Measurements from ENCODE around the gene ZNF503.

ZNF503 gene

DNA sequence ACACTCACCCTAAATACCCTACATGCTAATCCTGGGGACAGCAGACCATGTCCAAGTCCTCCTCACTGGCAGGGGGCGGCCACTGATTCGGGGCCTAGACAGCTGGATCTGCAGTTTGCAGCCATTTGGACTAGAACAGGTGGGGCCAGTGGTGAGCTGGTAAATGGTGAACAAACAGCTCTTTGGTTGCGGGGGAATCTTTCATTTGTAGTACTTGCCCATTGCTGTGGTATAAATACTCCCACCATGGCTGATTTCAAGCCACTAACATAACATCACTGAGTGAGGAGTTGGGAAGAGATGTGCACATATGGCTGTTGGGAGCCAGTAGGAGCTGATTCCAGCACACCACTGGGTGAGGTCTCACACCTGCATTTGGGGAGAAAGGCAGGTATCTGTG lies 13.5 kb downstream of the ZNF503 start:
- H3K4me1 ChIP-seq = no peaks in the 10 kb centered on the region
- H3K9me3 ChIP-seq = peaks cover 0 to 19% (median 11%) of the 10 kb centered on the region in 3 donors
- TF ChIP-seq, protein P1, sequence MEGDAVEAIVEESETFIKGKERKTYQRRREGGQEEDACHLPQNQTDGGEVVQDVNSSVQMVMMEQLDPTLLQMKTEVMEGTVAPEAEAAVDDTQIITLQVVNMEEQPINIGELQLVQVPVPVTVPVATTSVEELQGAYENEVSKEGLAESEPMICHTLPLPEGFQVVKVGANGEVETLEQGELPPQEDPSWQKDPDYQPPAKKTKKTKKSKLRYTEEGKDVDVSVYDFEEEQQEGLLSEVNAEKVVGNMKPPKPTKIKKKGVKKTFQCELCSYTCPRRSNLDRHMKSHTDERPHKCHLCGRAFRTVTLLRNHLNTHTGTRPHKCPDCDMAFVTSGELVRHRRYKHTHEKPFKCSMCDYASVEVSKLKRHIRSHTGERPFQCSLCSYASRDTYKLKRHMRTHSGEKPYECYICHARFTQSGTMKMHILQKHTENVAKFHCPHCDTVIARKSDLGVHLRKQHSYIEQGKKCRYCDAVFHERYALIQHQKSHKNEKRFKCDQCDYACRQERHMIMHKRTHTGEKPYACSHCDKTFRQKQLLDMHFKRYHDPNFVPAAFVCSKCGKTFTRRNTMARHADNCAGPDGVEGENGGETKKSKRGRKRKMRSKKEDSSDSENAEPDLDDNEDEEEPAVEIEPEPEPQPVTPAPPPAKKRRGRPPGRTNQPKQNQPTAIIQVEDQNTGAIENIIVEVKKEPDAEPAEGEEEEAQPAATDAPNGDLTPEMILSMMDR (IDR thresholded peaks at IDR 0.05) = no peak
- H3K4me3 ChIP-seq = no peak overlapping the region
- H3K27me3 ChIP-seq = no peaks in the 10 kb centered on the region
- no peak for DNase-seq
- H3K36me3 ChIP-seq = peaks cover 0 to 7% (median 0%) of the 10 kb centered on the region in 3 donors
- intact Hi-C loops (cut with DNase I; ENCODE audit: low total_unique reads) = no loop called here
- H3K27ac ChIP-seq = no peak overlapping the region

DNA sequence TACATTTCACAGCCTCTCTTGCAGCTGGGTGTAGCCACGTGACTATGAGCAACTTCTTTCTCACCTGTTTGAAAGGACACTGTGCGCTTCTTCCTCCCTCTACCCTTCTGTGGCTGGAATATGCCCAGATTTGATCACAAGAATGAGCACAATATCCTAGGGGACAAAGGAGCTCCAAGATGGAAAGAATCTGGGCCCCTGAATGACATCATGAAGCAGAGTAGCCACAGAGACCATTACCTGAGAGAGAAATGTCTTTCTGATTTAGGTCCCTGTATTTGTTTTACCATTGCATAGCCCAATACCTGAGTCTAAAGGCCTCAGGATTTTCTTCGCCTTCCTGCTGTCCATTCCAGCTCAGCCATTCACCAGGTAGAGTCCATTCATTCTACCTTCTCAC lies 15.4 kb downstream of the ZNF503 start:
- TF ChIP-seq, protein P1 (IDR thresholded peaks at IDR 0.05) = no peak
- Histone ChIP-seq H3K36me3 (peaks cover 0 to 7% (median 0%) of the 10 kb centered on the region in 3 donors), H3K4me3 (no peak overlapping the region), H3K27ac (no peak overlapping the region), H3K27me3 (no peaks in the 10 kb centered on the region), H3K9me3 (peaks cover 0 to 19% (median 11%) of the 10 kb centered on the region in 3 donors), H3K4me1 (no peaks in the 10 kb centered on the region)
- intact Hi-C loops (cut with DNase I; ENCODE audit: low total_unique reads) = no loop called here
- DNase-seq = no peak

DNA sequence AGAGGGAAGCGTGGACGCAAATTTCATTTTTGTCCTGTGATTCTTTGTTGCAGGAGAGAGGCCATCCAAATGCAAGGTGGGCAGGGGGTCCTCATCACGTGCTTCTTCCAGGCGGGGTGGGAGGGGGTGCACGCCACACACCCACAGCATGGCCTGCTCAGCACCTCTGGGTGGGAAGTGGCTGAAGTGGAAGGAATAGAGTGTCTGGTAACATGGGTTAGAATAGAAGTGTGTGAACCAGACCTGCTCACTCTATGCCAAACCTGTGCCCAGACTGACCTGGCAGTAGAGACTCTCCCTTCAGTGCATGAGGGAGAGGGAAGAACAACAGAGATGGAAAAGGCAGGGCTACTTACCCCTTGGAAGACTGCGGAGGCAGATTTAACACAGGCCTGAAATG lies 21.7 kb downstream of the ZNF503 start:
- intact Hi-C loops (cut with DNase I; ENCODE audit: low total_unique reads) = no loop called here
- H3K27ac ChIP-seq = no peak overlapping the region
- H3K36me3 ChIP-seq = no peaks in the 10 kb centered on the region
- TF ChIP-seq, protein P1 (IDR thresholded peaks at IDR 0.05) = no peak
- no peaks in the 10 kb centered on the region for H3K4me1 ChIP-seq
- H3K27me3 ChIP-seq = no peaks in the 10 kb centered on the region
- DNase-seq = no peak
- H3K4me3 ChIP-seq = no peak overlapping the region
- H3K9me3 ChIP-seq = no peaks in the 10 kb centered on the region

DNA sequence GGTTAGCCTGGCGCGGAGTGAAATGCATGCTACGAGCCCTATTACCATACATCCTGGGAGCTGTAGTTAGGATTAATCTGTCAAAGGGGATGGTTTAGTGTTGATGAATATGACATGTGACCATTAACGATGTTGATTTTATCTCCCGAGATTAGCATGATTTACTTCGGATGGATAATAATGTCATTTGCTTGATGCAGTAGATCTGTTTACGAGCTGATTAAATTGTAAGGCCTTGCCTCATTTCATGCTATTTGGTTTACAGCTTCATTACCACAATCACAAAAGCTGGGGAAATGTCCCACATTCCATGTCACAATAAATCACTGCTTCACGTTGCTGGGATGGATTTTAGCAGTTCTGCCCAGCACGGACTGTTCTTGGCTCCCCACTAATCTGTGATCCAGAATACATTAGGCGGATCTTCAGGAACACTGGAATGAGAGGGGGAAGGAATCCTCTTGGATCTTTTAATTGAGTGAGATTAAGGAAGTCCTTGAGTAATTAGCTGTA lies 22.3 kb downstream of the ZNF503 start:
- H3K27me3 ChIP-seq = no peaks in the 10 kb centered on the region
- TF ChIP-seq, protein P1 (IDR thresholded peaks at IDR 0.05) = no peak
- H3K27ac ChIP-seq = no peak overlapping the region
- peak in 1 of 2 donors; percentile 28 for DNase-seq
- intact Hi-C loops (cut with DNase I; ENCODE audit: low total_unique reads) = no loop called here
- H3K36me3 ChIP-seq = no peaks in the 10 kb centered on the region
- no peaks in the 10 kb centered on the region for H3K4me1 ChIP-seq
- H3K9me3 ChIP-seq = no peaks in the 10 kb centered on the region
- H3K4me3 ChIP-seq = no peak overlapping the region

DNA sequence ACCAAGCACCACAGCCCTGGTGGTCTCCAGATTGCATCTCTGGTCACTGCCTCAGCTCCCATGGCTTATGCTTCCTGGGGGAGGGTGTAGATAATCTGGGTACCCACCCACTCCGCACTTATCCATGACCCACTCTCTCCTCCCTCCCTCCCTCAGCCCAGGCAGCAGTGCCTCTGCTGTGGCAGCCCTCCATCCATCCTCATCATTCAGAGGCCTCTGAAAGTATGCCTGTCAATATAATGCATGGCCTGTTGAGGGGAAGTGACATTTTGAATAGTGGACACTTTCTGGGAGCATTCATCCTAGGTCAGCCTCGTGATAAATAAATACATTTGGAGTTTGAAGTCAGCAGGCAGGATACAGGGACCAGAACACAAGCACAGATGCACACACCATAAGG lies 23.2 kb downstream of the ZNF503 start:
- Histone ChIP-seq H3K4me3 (no peak overlapping the region), H3K36me3 (no peaks in the 10 kb centered on the region), H3K27ac (no peak overlapping the region), H3K27me3 (no peaks in the 10 kb centered on the region), H3K4me1 (no peaks in the 10 kb centered on the region), H3K9me3 (no peaks in the 10 kb centered on the region)
- intact Hi-C loops (cut with DNase I; ENCODE audit: low total_unique reads) = no loop called here
- TF ChIP-seq, protein P1 (IDR thresholded peaks at IDR 0.05) = no peak
- no peak for DNase-seq

DNA sequence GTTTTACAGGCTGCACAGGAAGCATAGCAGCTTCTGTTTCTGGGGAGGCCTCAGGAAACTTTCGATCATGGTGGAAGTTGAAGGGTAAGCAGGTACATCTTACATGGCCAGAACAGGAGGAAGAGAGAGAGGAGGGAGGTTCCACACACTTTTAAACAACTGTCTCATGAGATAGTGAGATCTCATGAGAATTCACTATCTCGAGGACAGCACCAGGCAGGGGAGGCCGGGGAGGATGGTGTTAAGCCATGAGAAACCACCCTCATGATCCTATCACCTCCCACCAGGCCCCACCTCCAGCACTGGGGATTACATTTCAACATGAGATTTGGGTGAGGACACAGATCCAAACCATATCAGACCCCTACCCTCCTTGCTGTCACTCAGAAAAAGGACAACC lies 23.7 kb downstream of the ZNF503 start:
- intact Hi-C loops (cut with DNase I; ENCODE audit: low total_unique reads) = no loop called here
- no peaks in the 10 kb centered on the region for H3K27me3 ChIP-seq
- H3K4me3 ChIP-seq = no peak overlapping the region
- H3K9me3 ChIP-seq = no peaks in the 10 kb centered on the region
- no peaks in the 10 kb centered on the region for H3K36me3 ChIP-seq
- no peak overlapping the region for H3K27ac ChIP-seq
- TF ChIP-seq, protein P1 (IDR thresholded peaks at IDR 0.05) = no peak
- H3K4me1 ChIP-seq = no peaks in the 10 kb centered on the region
- no peak for DNase-seq
